Parathyroid adenoma (tissue), 2 donors: Measurements from ENCODE around the gene IL6ST.

Experiments
- H2AFZ ChIP-seq: fragments of 300-600 bp; sonication (generic); one replicate; pipeline ENCODE4 v1.7.0; 2017; ENCODE audit warnings: antibody characterized with exemption, mild to moderate bottlenecking
- H3K27ac ChIP-seq: fragments of 300-600 bp; sonication (generic); one replicate; pipeline ENCODE4 v1.7.0; 2017
- H3K27me3 ChIP-seq: fragments of 300-600 bp; sonication (generic); one replicate; pipeline ENCODE4 v1.7.0; 2017; ENCODE audit warnings: low read length; ENCODE audit not compliant: control insufficient read depth, insufficient read depth
- H3K36me3 ChIP-seq: fragments of 300-600 bp; sonication (generic); one replicate; pipeline ENCODE4 v1.7.0; 2017; ENCODE audit warnings: low read length; ENCODE audit not compliant: control insufficient read depth, insufficient read depth
- H3K4me1 ChIP-seq: fragments of 300-600 bp; sonication (generic); one replicate; pipeline ENCODE4 v1.7.0; 2017; ENCODE audit warnings: control low read depth
- H3K4me2 ChIP-seq: fragments of 300-600 bp; sonication (generic); one replicate; pipeline ENCODE4 v1.7.0; 2017; ENCODE audit warnings: low read length
- H3K4me3 ChIP-seq: fragments of 300-600 bp; sonication (generic); one replicate; pipeline ENCODE4 v1.7.0; 2017; ENCODE audit warnings: low read depth, low read length
- H3K79me2 ChIP-seq: fragments of 300-600 bp; sonication (generic); one replicate; pipeline ENCODE4 v1.7.0; 2017; ENCODE audit warnings: control low read depth
- H3K9ac ChIP-seq: fragments of 300-600 bp; sonication (generic); one replicate; pipeline ENCODE4 v1.7.0; 2017; ENCODE audit warnings: mild to moderate bottlenecking
- H3K9me3 ChIP-seq: fragments of 300-600 bp; sonication (generic); one replicate; pipeline ENCODE4 v1.7.0; 2017; ENCODE audit warnings: low read length; ENCODE audit not compliant: control insufficient read depth
- CTCF ChIP-seq: fragments of 300-600 bp; sonication (generic); IDR thresholded peaks from one replicate; pipeline ENCODE4 v1.7.0; 2017; ENCODE audit warnings: antibody characterized with exemption, mild to moderate bottlenecking
- donor health status: primary hyperparathyroidism.

The IL6ST gene

GRCh38 chr5:56012281-56012963, 17.7 kb upstream of the IL6ST start:
- Histone ChIP-seq H3K79me2 (no peaks in the 10 kb centered on the region), H3K4me1 (no peaks in the 10 kb centered on the region), H3K9ac (no peak overlapping the region), H3K4me3 (no peak overlapping the region), H3K36me3 (no peaks in the 10 kb centered on the region), H3K4me2 (no peak overlapping the region), H3K9me3 (no peaks in the 10 kb centered on the region), H3K27ac (no peak overlapping the region), H2AFZ (peak overlapping the region; percentile 42), H3K27me3 (no peaks in the 10 kb centered on the region)
- TF ChIP-seq CTCF: no peak

DNA sequence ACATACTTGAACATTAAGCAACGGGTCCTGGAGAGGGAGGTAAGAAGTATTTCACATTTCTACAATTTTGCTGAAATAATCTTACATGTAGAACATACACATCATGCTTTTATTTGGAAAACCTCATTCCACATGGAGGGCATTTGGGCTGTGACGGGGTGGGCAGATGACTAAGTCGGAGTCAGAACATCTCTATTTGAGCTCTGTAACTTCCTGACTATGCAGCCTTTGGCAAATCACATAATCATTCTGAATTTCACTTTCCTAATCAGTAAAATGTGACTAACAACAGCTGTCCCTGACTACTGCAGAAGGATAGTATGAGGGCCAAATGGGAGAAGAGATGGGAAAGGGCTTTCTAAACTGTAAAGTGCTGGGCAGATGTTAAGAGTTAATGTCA, 17.1 kb upstream of the IL6ST start:
- Histone ChIP-seq H3K27ac (no peak overlapping the region), H3K9me3 (no peaks in the 10 kb centered on the region), H3K36me3 (no peaks in the 10 kb centered on the region)

DNA sequence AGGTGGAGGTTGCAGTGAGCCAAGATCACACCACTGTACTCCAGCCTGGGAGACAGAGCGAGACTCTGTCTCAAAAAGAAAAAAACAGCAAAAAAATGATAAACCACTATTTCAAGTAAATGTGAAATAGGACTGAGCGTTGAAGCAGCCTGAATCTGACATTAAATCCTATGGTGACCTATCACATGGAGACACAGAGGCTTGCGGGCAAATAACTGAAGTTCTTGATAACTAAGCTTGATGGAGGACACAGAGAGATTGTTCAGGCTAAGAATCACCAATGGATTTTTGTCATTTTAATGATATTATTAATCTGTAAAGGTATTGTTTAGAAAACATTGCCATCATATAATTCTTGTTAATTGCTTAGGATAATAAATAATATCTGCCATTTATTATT, 15.7 kb upstream of the IL6ST start:
- H3K4me3 ChIP-seq: no peak overlapping the region
- no peak for TF ChIP-seq CTCF
- no peak overlapping the region for H3K4me2 ChIP-seq
- no peak overlapping the region for H2AFZ ChIP-seq
- H3K9ac ChIP-seq: no peak overlapping the region
- H3K36me3 ChIP-seq: no peaks in the 10 kb centered on the region
- no peak overlapping the region for H3K27ac ChIP-seq
- no peaks in the 10 kb centered on the region for H3K9me3 ChIP-seq
- no peaks in the 10 kb centered on the region for H3K27me3 ChIP-seq
- no peaks in the 10 kb centered on the region for H3K79me2 ChIP-seq
- no peaks in the 10 kb centered on the region for H3K4me1 ChIP-seq

More for the DNA sequence above, 17.1 kb upstream of the IL6ST start:
- no peaks in the 10 kb centered on the region for H3K79me2 ChIP-seq
- H3K4me3 ChIP-seq: no peak overlapping the region
- H3K4me1 ChIP-seq: no peaks in the 10 kb centered on the region
- H3K9ac ChIP-seq: no peak overlapping the region
- no peak for TF ChIP-seq CTCF
- peak overlapping the region; percentile 42 for H2AFZ ChIP-seq
- no peak overlapping the region for H3K4me2 ChIP-seq
- H3K27me3 ChIP-seq: no peaks in the 10 kb centered on the region

DNA sequence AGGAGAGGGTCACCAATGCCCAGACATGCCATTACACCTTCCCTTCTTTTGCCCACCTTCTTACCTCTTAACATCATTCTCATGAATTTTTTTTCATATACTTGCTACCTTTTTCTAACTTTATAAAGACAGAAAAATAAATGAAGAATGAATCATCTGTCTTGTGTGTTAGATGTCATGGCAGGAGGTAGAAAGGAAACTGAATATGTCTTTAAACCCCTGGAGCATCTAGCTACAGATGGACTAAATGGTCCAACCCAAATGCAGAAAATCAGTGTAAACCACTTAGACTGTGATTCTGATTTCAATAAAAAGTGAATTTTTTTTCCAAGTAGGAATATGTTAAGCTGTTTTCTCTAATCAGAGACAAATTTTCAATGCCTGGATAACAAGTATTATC, 11.8 kb upstream of the IL6ST start:
- no peak overlapping the region for H3K9ac ChIP-seq
- no peak overlapping the region for H2AFZ ChIP-seq
- TF ChIP-seq CTCF: no peak
- no peak overlapping the region for H3K4me2 ChIP-seq
- no peak overlapping the region for H3K27ac ChIP-seq
- no peaks in the 10 kb centered on the region for H3K79me2 ChIP-seq
- H3K27me3 ChIP-seq: no peaks in the 10 kb centered on the region
- H3K4me1 ChIP-seq: no peaks in the 10 kb centered on the region
- no peak overlapping the region for H3K4me3 ChIP-seq
- no peaks in the 10 kb centered on the region for H3K9me3 ChIP-seq
- H3K36me3 ChIP-seq: no peaks in the 10 kb centered on the region

DNA sequence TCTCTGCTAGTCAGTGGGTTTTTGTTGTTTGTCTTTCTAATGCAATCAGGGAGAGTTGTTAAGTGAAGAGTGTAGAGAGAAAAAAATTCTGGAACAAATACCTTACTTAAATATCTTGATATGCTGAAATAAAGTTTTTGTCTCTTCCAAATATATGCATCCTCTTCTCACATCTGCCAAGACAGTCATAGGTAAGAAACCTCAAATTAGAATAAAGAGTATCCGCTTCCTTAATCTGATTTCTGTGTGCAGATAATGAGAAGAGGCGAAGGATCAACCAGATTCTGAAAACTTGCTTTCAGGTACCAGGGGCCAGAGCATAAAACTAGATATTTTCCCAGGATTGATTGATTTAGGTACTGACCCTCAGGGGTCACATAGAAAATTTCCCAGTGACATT, 11.3 kb upstream of the IL6ST start:
- Histone ChIP-seq H3K27me3 (no peaks in the 10 kb centered on the region), H3K27ac (no peak overlapping the region), H3K4me3 (no peak overlapping the region), H3K79me2 (no peaks in the 10 kb centered on the region), H3K9ac (no peak overlapping the region), H3K36me3 (no peaks in the 10 kb centered on the region), H3K9me3 (no peaks in the 10 kb centered on the region), H3K4me1 (no peaks in the 10 kb centered on the region), H3K4me2 (no peak overlapping the region), H2AFZ (peak overlapping the region; percentile 13)
- no peak for TF ChIP-seq CTCF
